Measurements from ENCODE around the gene HOXB4. TPM values are rescaled to one million over a fixed set of nuclear protein-coding genes. Genes with fewer than 3 reads are reported as not detected.

HOXB4 gene
- total RNA-seq, 1 donor = 0.36 TPM

- no peak overlapping the region for H3K27ac ChIP-seq (ENCODE audit: low read depth, low read length)
- DNase-seq (ENCODE audit: insufficient read length, low spot score, missing footprints) = no peak
- TF ChIP-seq, protein P1, sequence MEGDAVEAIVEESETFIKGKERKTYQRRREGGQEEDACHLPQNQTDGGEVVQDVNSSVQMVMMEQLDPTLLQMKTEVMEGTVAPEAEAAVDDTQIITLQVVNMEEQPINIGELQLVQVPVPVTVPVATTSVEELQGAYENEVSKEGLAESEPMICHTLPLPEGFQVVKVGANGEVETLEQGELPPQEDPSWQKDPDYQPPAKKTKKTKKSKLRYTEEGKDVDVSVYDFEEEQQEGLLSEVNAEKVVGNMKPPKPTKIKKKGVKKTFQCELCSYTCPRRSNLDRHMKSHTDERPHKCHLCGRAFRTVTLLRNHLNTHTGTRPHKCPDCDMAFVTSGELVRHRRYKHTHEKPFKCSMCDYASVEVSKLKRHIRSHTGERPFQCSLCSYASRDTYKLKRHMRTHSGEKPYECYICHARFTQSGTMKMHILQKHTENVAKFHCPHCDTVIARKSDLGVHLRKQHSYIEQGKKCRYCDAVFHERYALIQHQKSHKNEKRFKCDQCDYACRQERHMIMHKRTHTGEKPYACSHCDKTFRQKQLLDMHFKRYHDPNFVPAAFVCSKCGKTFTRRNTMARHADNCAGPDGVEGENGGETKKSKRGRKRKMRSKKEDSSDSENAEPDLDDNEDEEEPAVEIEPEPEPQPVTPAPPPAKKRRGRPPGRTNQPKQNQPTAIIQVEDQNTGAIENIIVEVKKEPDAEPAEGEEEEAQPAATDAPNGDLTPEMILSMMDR (IDR thresholded peaks at IDR 0.05; ENCODE audit: extremely low read depth, low read depth, low read length) = no peak
- no peaks in the 10 kb centered on the region for H3K4me1 ChIP-seq (ENCODE audit: insufficient read depth, low read length)
- no peaks in the 10 kb centered on the region for H4K20me1 ChIP-seq (ENCODE audit: insufficient read depth, low read length)
- H3K9me3 ChIP-seq (ENCODE audit: low read depth, low read length) = no peaks in the 10 kb centered on the region
- no peak overlapping the region for H3K4me2 ChIP-seq (ENCODE audit: insufficient read depth, low read length)
- no peak overlapping the region for H3K4me3 ChIP-seq (ENCODE audit: insufficient read depth, low read length)
- no peaks in the 10 kb centered on the region for H3K36me3 ChIP-seq (ENCODE audit: insufficient read depth, low read length)
- H2AFZ ChIP-seq (ENCODE audit: low read length) = no peak overlapping the region
- no peaks in the 10 kb centered on the region for H3K79me2 ChIP-seq (ENCODE audit: insufficient read depth, low read length)
- peaks cover 100% of the 10 kb centered on the region for H3K27me3 ChIP-seq (ENCODE audit: insufficient read depth, low read length)
Observed at GRCh38 chr17:48571024-48571818, 6.9 kb downstream of the HOXB4 start.

DNA sequence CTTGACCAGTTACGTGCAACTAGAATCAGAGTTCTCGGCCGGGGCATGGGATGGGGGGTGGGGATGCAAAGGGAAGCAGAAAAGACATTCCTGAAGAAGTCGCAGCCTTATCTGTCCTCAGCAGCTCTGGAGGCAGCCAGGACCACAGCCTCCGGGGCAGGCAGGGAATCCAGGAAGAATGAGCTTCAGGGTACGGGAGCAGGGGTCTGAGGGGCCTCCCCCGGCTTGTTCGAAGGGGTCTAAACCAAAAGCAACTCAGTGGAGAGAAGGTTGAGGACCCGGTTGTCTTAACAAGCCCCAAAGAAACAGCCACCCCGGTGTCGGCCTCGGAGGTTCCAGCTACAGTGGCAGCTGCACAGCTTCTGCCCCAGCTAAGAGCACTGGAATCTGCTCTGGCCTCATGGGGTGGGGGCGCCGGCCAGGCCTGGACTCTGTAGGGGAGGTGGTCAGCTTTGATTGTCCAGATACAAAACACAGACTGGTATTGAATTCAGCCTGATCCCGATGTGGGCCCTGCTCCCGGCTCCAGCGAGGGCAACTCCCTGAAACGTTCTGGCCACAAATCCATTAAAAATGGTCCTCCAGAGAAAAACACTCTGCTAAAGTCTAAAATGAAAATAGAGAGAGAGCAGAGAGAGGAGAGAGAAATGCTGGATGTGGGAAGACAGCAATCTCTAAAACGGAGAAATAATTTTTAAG is 7.7 kb downstream of the HOXB4 start:
- Histone ChIP-seq H3K27me3 (ENCODE audit: insufficient read depth, low read length) (peaks cover 100% of the 10 kb centered on the region), H3K4me2 (ENCODE audit: insufficient read depth, low read length) (no peak overlapping the region), H4K20me1 (ENCODE audit: insufficient read depth, low read length) (no peaks in the 10 kb centered on the region), H3K4me1 (ENCODE audit: insufficient read depth, low read length) (no peaks in the 10 kb centered on the region), H3K36me3 (ENCODE audit: insufficient read depth, low read length) (no peaks in the 10 kb centered on the region), H3K4me3 (ENCODE audit: insufficient read depth, low read length) (no peak overlapping the region), H3K27ac (ENCODE audit: low read depth, low read length) (no peak overlapping the region), H3K79me2 (ENCODE audit: insufficient read depth, low read length) (no peaks in the 10 kb centered on the region), H3K9me3 (ENCODE audit: low read depth, low read length) (no peaks in the 10 kb centered on the region), H2AFZ (ENCODE audit: low read length) (no peak overlapping the region)
- TF ChIP-seq, protein P1 (IDR thresholded peaks at IDR 0.05; ENCODE audit: extremely low read depth, low read depth, low read length) = no peak
- no peak for DNase-seq (ENCODE audit: insufficient read length, low spot score, missing footprints)

- H3K4me3 ChIP-seq (ENCODE audit: insufficient read depth, low read length) = no peak overlapping the region
- H3K79me2 ChIP-seq (ENCODE audit: insufficient read depth, low read length) = no peaks in the 10 kb centered on the region
- H3K9me3 ChIP-seq (ENCODE audit: low read depth, low read length) = no peaks in the 10 kb centered on the region
- no peaks in the 10 kb centered on the region for H3K36me3 ChIP-seq (ENCODE audit: insufficient read depth, low read length)
- peaks cover 100% of the 10 kb centered on the region for H3K27me3 ChIP-seq (ENCODE audit: insufficient read depth, low read length)
- no peaks in the 10 kb centered on the region for H3K4me1 ChIP-seq (ENCODE audit: insufficient read depth, low read length)
- H3K27ac ChIP-seq (ENCODE audit: low read depth, low read length) = no peak overlapping the region
- no peak overlapping the region for H2AFZ ChIP-seq (ENCODE audit: low read length)
- H3K4me2 ChIP-seq (ENCODE audit: insufficient read depth, low read length) = no peak overlapping the region
- H4K20me1 ChIP-seq (ENCODE audit: insufficient read depth, low read length) = no peaks in the 10 kb centered on the region
- TF ChIP-seq, protein P1 (IDR thresholded peaks at IDR 0.05; ENCODE audit: extremely low read depth, low read depth, low read length) = no peak
- no peak for DNase-seq (ENCODE audit: insufficient read length, low spot score, missing footprints)
Observed at GRCh38 chr17:48569674-48570324, 8.4 kb downstream of the HOXB4 start.

- H4K20me1 ChIP-seq (ENCODE audit: insufficient read depth, low read length) = no peaks in the 10 kb centered on the region
- H3K27ac ChIP-seq (ENCODE audit: low read depth, low read length) = no peak overlapping the region
- H3K4me3 ChIP-seq (ENCODE audit: insufficient read depth, low read length) = no peak overlapping the region
- peaks cover 98% of the 10 kb centered on the region for H3K27me3 ChIP-seq (ENCODE audit: insufficient read depth, low read length)
- no peaks in the 10 kb centered on the region for H3K4me1 ChIP-seq (ENCODE audit: insufficient read depth, low read length)
- H3K9me3 ChIP-seq (ENCODE audit: low read depth, low read length) = no peaks in the 10 kb centered on the region
- no peak overlapping the region for H3K4me2 ChIP-seq (ENCODE audit: insufficient read depth, low read length)
- no peaks in the 10 kb centered on the region for H3K36me3 ChIP-seq (ENCODE audit: insufficient read depth, low read length)
- no peak overlapping the region for H2AFZ ChIP-seq (ENCODE audit: low read length)
- H3K79me2 ChIP-seq (ENCODE audit: insufficient read depth, low read length) = no peaks in the 10 kb centered on the region
- DNase-seq (ENCODE audit: insufficient read length, low spot score, missing footprints) = no peak
- TF ChIP-seq, protein P1 (IDR thresholded peaks at IDR 0.05; ENCODE audit: extremely low read depth, low read depth, low read length) = no peak
Observed at GRCh38 chr17:48569240-48569582, 8.9 kb downstream of the HOXB4 start.
